Thyroid gland (tissue), 4 donors: ENCODE measurements around the gene MYADML2. TPM values are rescaled to one million over a fixed set of nuclear protein-coding genes. Genes with fewer than 3 reads are reported as not detected.

ENCODE experiments used
- DNase-seq, 2 donors: peaks; one replicate each; pipeline ENCODE4 v3.0.0-alpha.2; 2019
- H3K27ac ChIP-seq, 3 donors: fragments of 200-600 bp; sonication (generic); 1 replicate in 2 of 3; 2 replicates in 1 of 3; pipeline ENCODE4 v1.5.1; 2016 to 2019; ENCODE audit warnings: mild to moderate bottlenecking in 1 of 3, moderate library complexity in 1 of 3
- H3K27me3 ChIP-seq: fragments of 200-600 bp; sonication (generic); one replicate; pipeline ENCODE4 v1.5.1; 2019
- H3K36me3 ChIP-seq, 2 donors: fragments of 200-600 bp; sonication (generic); one replicate each; pipeline ENCODE4 v1.5.1; 2016 to 2019
- H3K4me1 ChIP-seq, 2 donors: fragments of 200-600 bp; sonication (generic); one replicate each; pipeline ENCODE4 v1.5.1; 2017 to 2019
- H3K4me3 ChIP-seq, 3 donors: fragments of 200-600 bp; sonication (generic); replicated peaks in 1 of 3; 1 replicate in 2 of 3; 2 replicates in 1 of 3; pipeline ENCODE4 v1.5.1; 2016; ENCODE audit warnings: mild to moderate bottlenecking in 1 of 3
- H3K9me3 ChIP-seq: fragments of 200-600 bp; sonication (generic); one replicate; pipeline ENCODE4 v1.5.1; 2017
- CTCF ChIP-seq, 6 experiments: fragments of 200-600 bp in 3 of 6; fragments of 450-650 bp in 3 of 6; sonication (generic) in 3 of 6; IDR thresholded peaks; one replicate each; pipeline ENCODE4 v1.5.1; 2016 to 2019; ENCODE audit warnings: antibody characterized with exemption in 6 of 6, mild to moderate bottlenecking in 2 of 6, inconsistent platforms in 1 of 6, moderate library complexity in 1 of 6
- POLR2A ChIP-seq, 2 donors: fragments of 450-650 bp; IDR thresholded peaks; one replicate each; pipeline ENCODE4 v1.6.1; 2017; ENCODE audit warnings: antibody characterized with exemption in 2 of 2, mild to moderate bottlenecking in 2 of 2, moderate library complexity in 1 of 2
- WGBS, 2 donors: methylation state at CpG; one replicate each; pipeline ENCODE4 v1.1.5; 2017; 5-methylcytosine and 5-hydroxymethylcytosine counted together
- intact Hi-C: fragments of 100-400 bp; cut with DNase I; formaldehyde crosslinking; loops from one replicate; pipeline ENCODE4 v1.15.1; 2023
- total RNA-seq, 4 donors: library from RNA; depleted of rRNA; stranded (reverse); fragments of >200 nt; gene quantifications; one replicate each; pipeline ENCODE4 v1.2.3, GENCODE V29; 2016

The MYADML2 gene, protein sequence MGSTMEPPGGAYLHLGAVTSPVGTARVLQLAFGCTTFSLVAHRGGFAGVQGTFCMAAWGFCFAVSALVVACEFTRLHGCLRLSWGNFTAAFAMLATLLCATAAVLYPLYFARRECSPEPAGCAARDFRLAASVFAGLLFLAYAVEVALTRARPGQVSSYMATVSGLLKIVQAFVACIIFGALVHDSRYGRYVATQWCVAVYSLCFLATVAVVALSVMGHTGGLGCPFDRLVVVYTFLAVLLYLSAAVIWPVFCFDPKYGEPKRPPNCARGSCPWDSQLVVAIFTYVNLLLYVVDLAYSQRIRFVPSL
- total RNA-seq, result not detected

- no peak within 1 kb of the TSS for H3K4me3 ChIP-seq
- intact Hi-C loops, result no loop called here
- no peaks in the 10 kb centered on the region for H3K27me3 ChIP-seq
- no peaks in the 10 kb centered on the region for H3K36me3 ChIP-seq
- TF ChIP-seq CTCF (IDR thresholded peaks at IDR 0.05) (no peak), POLR2A (IDR thresholded peaks at IDR 0.05) (no peak)
- H3K4me1 ChIP-seq, result no peaks in the 10 kb centered on the region
- no peak for DNase-seq
- WGBS, 2 donors, result 79 to 87% methylated on average over 11 to 13 of the region's 13 CpGs
- no peak within 1 kb of the TSS for H3K27ac ChIP-seq
- H3K9me3 ChIP-seq, result no peaks in the 10 kb centered on the region
Observed at GRCh38 chr17:81947189-81947588, at the start of gene MYADML2. Gene MYADML2, minus strand, starts transcription at chr17:81947233. Its CDS starts 5,492 bp downstream, at chr17:81941741.

DNA sequence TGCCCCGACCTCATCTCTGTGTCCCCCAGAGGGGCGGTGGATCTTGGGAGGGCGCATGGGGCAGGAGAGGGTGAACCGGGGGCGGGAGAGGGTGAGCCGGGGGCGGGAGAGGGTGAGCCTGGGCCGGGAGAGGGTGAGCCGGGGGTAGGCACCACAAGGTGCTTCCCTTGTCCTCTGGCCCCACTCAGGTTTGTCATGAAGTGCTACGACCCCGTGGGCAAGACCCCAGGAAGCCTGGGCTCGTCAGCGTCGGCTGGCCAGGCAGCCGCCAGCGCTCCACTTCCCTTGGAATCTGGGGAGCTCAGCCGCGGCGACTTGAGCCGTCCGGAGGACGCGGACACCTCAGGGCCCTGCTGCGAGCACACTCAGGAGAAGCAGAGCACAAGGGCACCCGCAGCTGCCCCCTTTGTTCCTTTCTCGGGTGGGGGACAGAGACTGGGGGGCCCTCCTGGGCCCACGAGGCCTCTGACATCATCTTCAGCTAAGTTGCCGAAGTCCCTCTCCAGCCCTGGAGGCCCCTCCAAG is 49.3 kb upstream of the MYADML2 start:
- 92 to 97% methylated on average over 13 to 25 of the region's 28 CpGs for WGBS, 2 donors

DNA sequence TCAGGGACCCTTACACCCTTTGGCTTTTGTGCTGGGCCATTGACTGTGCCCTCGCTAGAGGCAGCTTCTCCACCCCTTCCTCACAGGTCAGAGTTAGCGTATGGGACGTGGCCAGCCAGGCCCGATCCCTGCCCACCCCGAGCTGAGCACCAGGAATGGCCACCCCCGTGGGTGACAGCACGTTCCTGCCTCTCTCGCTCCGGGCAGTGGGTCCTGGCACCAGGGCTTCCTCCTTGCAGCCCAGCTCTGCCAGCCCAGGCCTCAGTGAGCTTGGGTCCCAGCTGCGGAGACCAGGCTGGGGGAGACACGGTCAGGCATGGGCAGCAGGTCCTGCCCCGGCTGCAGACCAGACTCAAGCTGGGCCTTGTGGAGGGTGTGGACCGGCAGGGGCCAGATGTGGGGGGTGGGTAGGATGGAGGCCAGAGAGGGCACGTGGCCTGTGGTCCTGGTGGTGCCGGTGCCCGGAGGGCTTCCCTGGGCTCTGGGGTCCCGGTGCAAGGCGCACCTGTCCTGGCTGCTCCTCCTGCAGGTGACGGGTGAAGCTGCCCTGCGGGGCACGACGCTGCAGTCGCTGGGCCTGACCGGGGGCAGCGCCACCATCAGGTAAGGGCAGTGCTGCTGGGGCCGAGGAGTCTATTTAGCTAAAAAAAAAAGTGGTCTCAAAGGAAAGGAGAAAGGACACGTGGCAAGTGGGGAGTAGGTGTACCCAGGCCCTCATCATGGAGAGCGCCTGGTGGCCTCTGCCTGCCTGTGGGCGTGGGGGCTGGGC is 48.6 kb upstream of the MYADML2 start:
- Histone ChIP-seq H3K4me1 (peaks cover 46 to 72% of the 10 kb centered on the region in 2 donors), H3K4me3 (no peak overlapping the region), H3K9me3 (no peaks in the 10 kb centered on the region), H3K36me3 (no peaks in the 10 kb centered on the region), H3K27me3 (no peaks in the 10 kb centered on the region), H3K27ac (peak overlapping the region in 2 of 3 donors; percentile 15 to 58)
- no peak for TF ChIP-seq CTCF (IDR thresholded peaks at IDR 0.05)
- no peak for TF ChIP-seq POLR2A (IDR thresholded peaks at IDR 0.05)
- intact Hi-C loops, result no loop called here
- 94 to 95% methylated on average over 21 to 29 of the region's 29 CpGs for WGBS, 2 donors
- no peak for DNase-seq

More for the DNA sequence above, 49.3 kb upstream of the MYADML2 start:
- H3K4me1 ChIP-seq, result peaks cover 42 to 67% of the 10 kb centered on the region in 2 donors
- H3K4me3 ChIP-seq, result no peak overlapping the region
- no peak overlapping the region for H3K27ac ChIP-seq
- intact Hi-C loops, result no loop called here
- no peak for DNase-seq
- no peaks in the 10 kb centered on the region for H3K36me3 ChIP-seq
- no peaks in the 10 kb centered on the region for H3K27me3 ChIP-seq
- no peaks in the 10 kb centered on the region for H3K9me3 ChIP-seq
- TF ChIP-seq CTCF (IDR thresholded peaks at IDR 0.05) (no peak), POLR2A (IDR thresholded peaks at IDR 0.05) (no peak)

GRCh38 chr17:81994593-81995462 is 47.8 kb upstream of the MYADML2 start:
- intact Hi-C loops, result no loop called here
- H3K4me3 ChIP-seq, result no peak overlapping the region
- WGBS, 2 donors, result 35 to 57% methylated on average over 23 to 35 of the region's 39 CpGs
- TF ChIP-seq CTCF (IDR thresholded peaks at IDR 0.05) (no peak), POLR2A (IDR thresholded peaks at IDR 0.05) (no peak)
- H3K27me3 ChIP-seq, result no peaks in the 10 kb centered on the region
- DNase-seq, result peak; percentile 80 to 82
- no peaks in the 10 kb centered on the region for H3K9me3 ChIP-seq
- peaks cover 46 to 70% of the 10 kb centered on the region in 2 donors for H3K4me1 ChIP-seq
- H3K36me3 ChIP-seq, result no peaks in the 10 kb centered on the region
- H3K27ac ChIP-seq, result peak overlapping the region in 2 of 3 donors; percentile 15 to 58
